ENCODE measurements around the gene ZSCAN22. TPM values are rescaled to one million over a fixed set of nuclear protein-coding genes. Genes with fewer than 3 reads are reported as not detected.

The ZSCAN22 gene
- total and polyA plus RNA-seq, 2 experiments from 2014 or later, result 0.86 to 2.9 TPM

DNA sequence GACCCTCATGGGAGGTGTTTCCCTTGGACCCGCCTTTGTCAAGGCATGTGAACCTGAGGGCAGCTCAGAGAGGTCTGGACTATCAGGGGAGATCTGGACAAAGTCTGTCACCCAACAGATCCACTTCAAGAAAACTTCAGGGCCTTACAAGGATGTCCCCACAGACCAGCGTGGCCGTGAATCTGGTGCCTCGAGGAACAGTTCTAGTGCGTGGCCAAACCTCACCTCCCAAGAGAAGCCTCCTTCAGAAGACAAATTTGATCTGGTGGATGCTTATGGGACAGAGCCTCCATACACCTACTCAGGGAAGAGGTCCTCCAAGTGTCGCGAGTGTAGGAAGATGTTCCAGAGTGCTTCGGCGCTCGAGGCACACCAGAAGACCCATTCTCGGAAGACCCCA is 11.5 kb downstream of the ZSCAN22 start:
- no peak overlapping the region for H3K4me3 Mint-ChIP-seq

More for the DNA sequence above, 11.5 kb downstream of the ZSCAN22 start:
- no peak for ATAC-seq
- Mint-ChIP-seq H3K4me1 (no peaks in the 10 kb centered on the region; the same call in 2 of the 3 replicates), H3K36me3 (ENCODE audit: low read depth) (peaks cover 28% of the 10 kb centered on the region), H3K27me3 (ENCODE audit: insufficient read depth, low read depth, poor library complexity) (peaks cover 3% of the 10 kb centered on the region), H3K27ac (no peak overlapping the region), H3K9me3 (peaks cover 3% of the 10 kb centered on the region; the same call in 1 of the 3 replicates)
- Histone ChIP-seq H3K36me3 (ENCODE audit: insufficient read depth) (no peaks in the 10 kb centered on the region), H3K4me1 (ENCODE audit: insufficient read depth) (no peaks in the 10 kb centered on the region), H2AFZ (no peak overlapping the region), H3K27ac (ENCODE audit: low read depth) (no peak overlapping the region), H3K79me2 (replicated peaks; ENCODE audit: insufficient read depth) (no peaks in the 10 kb centered on the region), H3K4me2 (no peak overlapping the region), H3K27me3 (ENCODE audit: insufficient read depth) (no peaks in the 10 kb centered on the region), H4K20me1 (replicated peaks; ENCODE audit: insufficient read depth) (peaks cover 2% of the 10 kb centered on the region; the same call in 1 of the 2 replicates), H3K4me3 (no peak overlapping the region), H3F3A (replicated peaks; ENCODE audit: low read depth) (no peaks in the 10 kb centered on the region), H3K9me2 (ENCODE audit: insufficient read depth) (no peaks in the 10 kb centered on the region)
- TF ChIP-seq CREB1 (CRISPR knock-in tag; IDR thresholded peaks at IDR 0.05; ENCODE audit: low read depth) (no peak), ZNF331 (CRISPR knock-in tag; IDR thresholded peaks at IDR 0.05; ENCODE audit: low read depth) (no peak), EZH2 (IDR thresholded peaks at IDR 0.05; ENCODE audit: low read depth, unreplicated experiment) (no peak), POLR2AphosphoS5 (IDR thresholded peaks at IDR 0.05; ENCODE audit: low read depth) (no peak)
- TF ChIP-seq, protein P1, sequence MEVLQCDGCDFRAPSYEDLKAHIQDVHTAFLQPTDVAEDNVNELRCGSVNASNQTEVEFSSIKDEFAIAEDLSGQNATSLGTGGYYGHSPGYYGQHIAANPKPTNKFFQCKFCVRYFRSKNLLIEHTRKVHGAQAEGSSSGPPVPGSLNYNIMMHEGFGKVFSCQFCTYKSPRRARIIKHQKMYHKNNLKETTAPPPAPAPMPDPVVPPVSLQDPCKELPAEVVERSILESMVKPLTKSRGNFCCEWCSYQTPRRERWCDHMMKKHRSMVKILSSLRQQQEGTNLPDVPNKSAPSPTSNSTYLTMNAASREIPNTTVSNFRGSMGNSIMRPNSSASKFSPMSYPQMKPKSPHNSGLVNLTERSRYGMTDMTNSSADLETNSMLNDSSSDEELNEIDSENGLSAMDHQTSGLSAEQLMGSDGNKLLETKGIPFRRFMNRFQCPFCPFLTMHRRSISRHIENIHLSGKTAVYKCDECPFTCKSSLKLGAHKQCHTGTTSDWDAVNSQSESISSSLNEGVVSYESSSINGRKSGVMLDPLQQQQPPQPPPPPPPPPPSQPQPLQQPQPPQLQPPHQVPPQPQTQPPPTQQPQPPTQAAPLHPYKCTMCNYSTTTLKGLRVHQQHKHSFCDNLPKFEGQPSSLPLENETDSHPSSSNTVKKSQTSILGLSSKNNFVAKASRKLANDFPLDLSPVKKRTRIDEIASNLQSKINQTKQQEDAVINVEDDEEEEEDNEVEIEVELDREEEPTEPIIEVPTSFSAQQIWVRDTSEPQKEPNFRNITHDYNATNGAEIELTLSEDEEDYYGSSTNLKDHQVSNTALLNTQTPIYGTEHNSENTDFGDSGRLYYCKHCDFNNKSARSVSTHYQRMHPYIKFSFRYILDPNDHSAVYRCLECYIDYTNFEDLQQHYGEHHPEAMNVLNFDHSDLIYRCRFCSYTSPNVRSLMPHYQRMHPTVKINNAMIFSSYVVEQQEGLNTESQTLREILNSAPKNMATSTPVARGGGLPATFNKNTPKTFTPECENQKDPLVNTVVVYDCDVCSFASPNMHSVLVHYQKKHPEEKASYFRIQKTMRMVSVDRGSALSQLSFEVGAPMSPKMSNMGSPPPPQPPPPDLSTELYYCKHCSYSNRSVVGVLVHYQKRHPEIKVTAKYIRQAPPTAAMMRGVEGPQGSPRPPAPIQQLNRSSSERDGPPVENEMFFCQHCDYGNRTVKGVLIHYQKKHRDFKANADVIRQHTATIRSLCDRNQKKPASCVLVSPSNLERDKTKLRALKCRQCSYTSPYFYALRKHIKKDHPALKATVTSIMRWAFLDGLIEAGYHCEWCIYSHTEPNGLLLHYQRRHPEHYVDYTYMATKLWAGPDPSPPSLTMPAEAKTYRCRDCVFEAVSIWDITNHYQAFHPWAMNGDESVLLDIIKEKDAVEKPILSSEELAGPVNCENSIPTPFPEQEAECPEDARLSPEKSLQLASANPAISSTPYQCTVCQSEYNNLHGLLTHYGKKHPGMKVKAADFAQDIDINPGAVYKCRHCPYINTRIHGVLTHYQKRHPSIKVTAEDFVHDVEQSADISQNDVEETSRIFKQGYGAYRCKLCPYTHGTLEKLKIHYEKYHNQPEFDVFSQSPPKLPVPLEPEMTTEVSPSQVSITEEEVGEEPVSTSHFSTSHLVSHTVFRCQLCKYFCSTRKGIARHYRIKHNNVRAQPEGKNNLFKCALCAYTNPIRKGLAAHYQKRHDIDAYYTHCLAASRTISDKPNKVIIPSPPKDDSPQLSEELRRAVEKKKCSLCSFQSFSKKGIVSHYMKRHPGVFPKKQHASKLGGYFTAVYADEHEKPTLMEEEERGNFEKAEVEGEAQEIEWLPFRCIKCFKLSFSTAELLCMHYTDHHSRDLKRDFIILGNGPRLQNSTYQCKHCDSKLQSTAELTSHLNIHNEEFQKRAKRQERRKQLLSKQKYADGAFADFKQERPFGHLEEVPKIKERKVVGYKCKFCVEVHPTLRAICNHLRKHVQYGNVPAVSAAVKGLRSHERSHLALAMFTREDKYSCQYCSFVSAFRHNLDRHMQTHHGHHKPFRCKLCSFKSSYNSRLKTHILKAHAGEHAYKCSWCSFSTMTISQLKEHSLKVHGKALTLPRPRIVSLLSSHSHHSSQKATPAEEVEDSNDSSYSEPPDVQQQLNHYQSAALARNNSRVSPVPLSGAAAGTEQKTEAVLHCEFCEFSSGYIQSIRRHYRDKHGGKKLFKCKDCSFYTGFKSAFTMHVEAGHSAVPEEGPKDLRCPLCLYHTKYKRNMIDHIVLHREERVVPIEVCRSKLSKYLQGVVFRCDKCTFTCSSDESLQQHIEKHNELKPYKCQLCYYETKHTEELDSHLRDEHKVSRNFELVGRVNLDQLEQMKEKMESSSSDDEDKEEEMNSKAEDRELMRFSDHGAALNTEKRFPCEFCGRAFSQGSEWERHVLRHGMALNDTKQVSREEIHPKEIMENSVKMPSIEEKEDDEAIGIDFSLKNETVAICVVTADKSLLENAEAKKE (CRISPR knock-in tag; IDR thresholded peaks at IDR 0.05), result no peak
- TF ChIP-seq, protein P2, sequence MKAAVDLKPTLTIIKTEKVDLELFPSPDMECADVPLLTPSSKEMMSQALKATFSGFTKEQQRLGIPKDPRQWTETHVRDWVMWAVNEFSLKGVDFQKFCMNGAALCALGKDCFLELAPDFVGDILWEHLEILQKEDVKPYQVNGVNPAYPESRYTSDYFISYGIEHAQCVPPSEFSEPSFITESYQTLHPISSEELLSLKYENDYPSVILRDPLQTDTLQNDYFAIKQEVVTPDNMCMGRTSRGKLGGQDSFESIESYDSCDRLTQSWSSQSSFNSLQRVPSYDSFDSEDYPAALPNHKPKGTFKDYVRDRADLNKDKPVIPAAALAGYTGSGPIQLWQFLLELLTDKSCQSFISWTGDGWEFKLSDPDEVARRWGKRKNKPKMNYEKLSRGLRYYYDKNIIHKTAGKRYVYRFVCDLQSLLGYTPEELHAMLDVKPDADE (IDR thresholded peaks at IDR 0.05), result no peak
- DNase-seq (ENCODE audit: low spot score), result no peak

Data from GM23338 (cell line).